HG03196 (cell line): ENCODE measurements around the gene COL23A1.

Experiments used
- ATAC-seq: cut with Tn5 transposase; IDR thresholded peaks from one replicate; pipeline ENCODE4 v1.9.1; 2021; ENCODE audit not compliant: unreplicated experiment

Gene COL23A1

GRCh38 chr5:178415353-178415752, 174.8 kb downstream of the COL23A1 start:
- no peak for ATAC-seq

- no peak for ATAC-seq
Measured at GRCh38 chr5:178413988-178414387, 176.2 kb downstream of the COL23A1 start.

GRCh38 chr5:178411083-178411482, 179.1 kb downstream of the COL23A1 start:
- ATAC-seq: no peak

DNA sequence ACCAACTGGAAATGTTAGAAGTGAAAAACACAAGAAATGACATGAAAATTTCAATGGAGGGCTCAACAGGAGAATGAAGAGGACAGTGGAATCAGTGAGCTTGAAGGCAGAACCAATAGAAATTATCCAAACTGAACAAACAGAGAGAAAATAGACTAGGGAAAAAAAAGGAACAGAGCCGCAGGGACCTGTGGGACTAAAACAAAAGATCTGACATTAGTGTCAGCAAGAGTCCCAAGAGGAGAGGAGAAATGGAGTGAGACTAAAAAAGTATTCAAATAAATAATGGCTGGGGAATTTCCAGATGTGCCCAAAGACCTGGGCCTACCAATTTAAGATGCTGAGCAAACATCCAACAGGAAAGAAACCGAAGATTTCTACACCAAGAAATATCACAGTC, 182.5 kb downstream of the COL23A1 start:
- ATAC-seq: no peak

GRCh38 chr5:178404987-178405386, 185.2 kb downstream of the COL23A1 start:
- no peak for ATAC-seq

DNA sequence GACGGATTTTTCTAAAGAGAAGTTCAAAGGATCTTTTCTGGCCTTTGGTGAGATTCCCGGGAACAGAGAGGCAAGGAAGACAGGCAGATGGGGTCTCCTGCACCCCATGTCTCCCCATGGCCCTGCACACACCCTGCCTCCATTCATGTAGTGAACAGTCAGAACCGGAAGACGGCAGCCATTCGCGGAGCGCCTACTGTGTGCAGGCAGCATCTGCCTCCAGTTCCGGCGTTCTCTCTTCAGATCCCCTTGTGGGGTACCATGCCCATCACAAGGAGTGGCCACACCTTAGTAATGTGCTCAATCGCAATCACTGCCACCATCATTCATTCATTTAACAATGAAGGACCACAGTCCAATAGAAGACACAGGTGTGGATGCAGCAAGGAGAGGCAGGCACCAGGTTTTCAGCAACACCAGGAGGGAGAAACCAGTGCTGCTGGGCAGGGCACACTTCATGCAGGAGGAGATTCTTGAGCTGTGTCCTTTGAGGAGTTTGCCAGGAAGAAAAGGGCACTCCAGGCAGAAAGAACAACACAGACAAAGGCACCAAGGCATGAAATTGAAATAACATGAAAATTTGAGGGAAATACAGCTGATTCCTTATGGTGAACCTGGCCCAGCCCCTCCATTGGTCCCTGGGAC, 186.1 kb downstream of the COL23A1 start:
- no peak for ATAC-seq

DNA sequence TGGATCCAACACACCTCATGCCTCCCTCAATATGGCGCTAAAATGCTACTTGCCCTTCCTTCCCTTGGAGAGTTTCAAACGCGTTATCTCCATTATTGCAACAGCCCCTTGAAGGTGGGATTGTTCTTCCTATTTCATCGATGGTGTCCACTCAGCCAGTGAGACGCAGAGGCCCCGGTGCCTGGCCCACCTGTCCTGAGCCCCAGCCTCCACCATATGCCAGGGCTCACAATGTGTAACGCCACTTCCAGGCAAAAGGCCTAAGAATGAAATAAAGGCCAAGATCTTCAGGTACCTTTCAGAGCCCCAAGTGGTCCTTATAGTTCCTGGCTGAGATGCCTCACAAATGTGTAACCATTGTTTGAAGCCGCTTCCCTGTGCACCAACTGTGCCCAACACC, 186.8 kb downstream of the COL23A1 start:
- no peak for ATAC-seq

DNA sequence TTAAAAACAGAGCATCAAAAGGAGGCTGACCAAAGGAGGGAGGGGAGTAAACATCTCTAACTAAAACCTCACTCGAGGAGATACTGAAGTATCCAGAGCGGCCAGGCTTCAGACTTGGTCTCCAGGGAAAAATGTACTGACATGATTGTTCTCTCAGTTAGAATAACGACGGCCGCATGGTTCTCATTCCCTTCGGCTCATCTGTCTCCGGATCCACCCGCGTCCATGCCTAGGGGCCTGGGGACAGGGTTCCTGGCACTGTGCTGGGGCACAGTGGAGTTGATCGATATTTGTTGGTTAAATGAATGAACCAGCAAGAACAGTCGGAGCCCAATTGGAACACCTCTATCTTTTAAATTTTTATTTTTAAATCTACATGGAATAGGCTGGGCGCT, 190.5 kb downstream of the COL23A1 start:
- ATAC-seq: no peak

DNA sequence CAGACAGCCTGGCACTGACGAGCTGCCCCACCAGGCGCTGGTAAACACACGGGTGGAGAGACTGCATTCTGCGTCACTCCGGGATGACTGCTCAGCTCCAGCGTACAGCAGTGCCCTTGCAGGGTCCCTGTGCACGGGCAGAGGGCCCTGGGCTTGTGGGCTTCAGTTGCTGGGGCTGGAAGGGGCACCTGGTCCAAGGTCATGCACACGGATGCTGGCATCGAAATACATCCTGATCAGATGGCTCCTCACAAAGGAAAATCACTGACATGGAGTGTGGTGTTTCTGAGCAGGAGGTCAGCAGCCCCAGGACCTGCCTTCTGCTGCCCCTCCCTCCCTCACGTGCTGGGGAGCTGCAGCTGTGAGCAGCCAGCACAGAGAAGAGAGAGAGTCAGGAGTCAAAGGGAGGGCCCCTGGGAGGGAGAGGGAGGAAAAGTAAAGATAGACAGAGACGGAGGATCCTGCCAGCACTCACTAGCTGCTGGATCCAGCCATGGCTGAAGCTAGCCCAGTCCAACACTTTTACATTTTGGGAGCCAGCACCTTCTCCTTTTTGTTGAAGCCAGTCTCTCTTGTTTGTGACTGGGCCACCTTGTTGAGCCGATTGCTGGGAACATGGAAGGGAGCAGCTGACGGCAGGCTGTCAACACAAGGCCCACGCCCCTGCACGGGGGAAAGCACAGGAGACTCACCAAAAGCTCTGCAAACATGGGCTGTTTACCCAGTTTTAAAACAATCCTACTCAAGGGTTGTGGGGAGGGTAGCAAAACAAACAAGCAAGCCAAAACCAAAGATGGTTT, 191.1 kb downstream of the COL23A1 start:
- ATAC-seq: no peak

- no peak for ATAC-seq
Measured at GRCh38 chr5:178396796-178397720, 193.1 kb downstream of the COL23A1 start.

DNA sequence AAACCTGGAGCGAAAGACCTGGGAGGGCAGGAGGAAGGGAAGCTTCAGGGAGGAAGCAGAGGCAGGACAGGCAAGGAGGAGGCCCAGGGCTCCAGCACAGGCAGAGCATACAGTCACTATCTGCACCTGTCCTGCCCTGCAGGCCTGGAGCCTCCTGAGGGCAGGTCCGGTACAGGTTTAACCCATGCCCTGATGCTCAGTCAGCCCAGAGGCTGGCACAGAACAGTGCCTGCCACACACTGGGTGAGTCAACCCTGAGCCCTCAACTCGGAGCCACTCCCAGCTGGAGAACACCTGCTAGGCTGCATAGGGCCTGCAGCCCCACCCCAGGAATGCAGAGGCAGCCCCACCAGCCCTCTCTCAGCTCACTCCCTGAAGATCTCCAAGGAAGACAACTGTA, 196.1 kb downstream of the COL23A1 start:
- ATAC-seq: no peak

- no peak for ATAC-seq
Measured at GRCh38 chr5:178392931-178393394, 197.2 kb downstream of the COL23A1 start.

GRCh38 chr5:178392386-178392785, 197.8 kb downstream of the COL23A1 start:
- ATAC-seq: no peak

- no peak for ATAC-seq
Measured at GRCh38 chr5:178391480-178391879, 198.7 kb downstream of the COL23A1 start.

DNA sequence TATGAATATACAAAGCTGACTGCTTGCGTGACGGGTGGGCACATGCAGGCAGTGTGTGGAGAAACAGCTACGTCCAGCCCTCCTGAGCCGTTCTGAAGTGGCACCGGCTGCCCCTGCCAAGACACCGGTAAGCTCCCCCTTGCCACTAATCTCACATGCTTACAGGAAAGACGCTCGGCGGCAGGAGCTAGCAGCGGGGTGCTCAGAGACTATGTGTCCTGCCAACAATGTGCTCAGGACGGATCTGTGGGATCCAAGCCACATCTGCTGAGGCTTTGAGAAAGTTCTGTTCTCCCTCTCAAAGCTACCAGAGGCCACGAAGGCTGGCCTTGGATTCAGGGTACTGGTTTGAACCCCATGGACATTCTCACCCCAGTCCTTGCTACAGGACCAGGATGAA, 200.4 kb downstream of the COL23A1 start:
- no peak for ATAC-seq

- ATAC-seq: no peak
Measured at GRCh38 chr5:178389026-178389729, 201.0 kb downstream of the COL23A1 start.

- ATAC-seq: no peak
Measured at GRCh38 chr5:178388386-178389025, 201.7 kb downstream of the COL23A1 start.

DNA sequence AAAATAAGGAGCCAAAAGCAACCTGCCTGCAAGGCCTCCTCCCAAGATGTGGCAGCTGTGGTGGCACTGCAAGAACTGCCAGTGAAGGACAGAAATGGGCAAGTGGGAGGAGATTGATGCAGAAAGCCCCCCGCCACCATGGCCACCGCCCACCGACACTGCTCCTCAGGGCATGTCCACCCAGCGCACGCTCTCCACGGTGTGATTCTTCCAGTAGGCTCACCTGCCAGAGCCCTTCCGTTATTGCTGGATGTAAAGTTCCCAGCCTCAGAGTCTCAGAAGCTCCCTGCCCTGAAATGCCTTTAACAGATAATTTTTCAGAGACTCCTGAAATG, 202.4 kb downstream of the COL23A1 start:
- ATAC-seq: no peak

DNA sequence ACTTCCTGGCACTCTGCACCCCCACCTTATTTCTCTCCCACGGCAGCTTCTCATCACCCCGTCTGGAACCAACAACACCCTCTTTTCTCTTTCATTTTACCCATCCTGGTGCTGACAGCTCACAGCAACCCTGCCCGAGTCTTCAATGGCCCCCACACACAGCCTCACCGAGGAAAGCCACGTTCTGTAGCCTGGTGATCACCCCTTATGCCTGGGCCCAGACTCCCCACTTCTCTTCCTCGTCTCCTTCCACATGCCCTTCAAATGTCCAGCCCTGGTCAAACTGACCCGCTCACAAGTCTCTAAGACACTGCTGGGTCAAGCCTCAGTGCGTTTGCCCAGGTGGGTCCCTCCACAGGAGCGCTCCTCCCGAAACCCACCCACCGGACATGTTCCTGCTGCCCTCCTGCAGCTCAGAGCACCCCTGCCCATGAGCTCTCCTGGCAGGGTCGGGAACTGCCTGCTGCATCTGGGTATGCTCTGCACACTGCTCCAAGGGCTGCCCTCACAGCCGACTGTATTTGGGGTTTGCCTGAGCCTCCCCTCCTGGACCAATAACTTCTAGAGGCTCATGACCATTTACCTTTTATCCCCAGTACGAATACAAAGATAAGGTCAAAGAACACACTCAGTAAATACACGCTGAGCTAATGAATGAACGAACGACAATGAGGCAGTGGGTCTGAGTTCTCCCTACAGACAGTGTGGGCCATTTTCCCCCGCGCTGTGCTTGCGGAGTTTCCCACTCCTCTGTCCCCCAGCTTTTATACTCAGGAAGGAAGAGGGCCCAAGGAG, 202.9 kb downstream of the COL23A1 start:
- no peak for ATAC-seq
